K562 (cell line): Measurements from ENCODE around the gene TXNRD1.

Experiments used
- HNRNPK ChIP-seq: fragments of 200-400 bp; formaldehyde crosslinking; IDR thresholded peaks from one replicate; pipeline ENCODE4 v1.6.1; 2018; ENCODE audit warnings: mild to moderate bottlenecking, low read depth, low read length; ENCODE audit not compliant: poor library complexity, severe bottlenecking
- TF ChIP-seq, protein P1 (sequence below): fragments of 450-650 bp; IDR thresholded peaks from 2 replicates; pipeline ENCODE4 v1.6.1; 2016; ENCODE audit warnings: antibody characterized with exemption

- no peak for TF ChIP-seq HNRNPK
- TF ChIP-seq, protein P1, sequence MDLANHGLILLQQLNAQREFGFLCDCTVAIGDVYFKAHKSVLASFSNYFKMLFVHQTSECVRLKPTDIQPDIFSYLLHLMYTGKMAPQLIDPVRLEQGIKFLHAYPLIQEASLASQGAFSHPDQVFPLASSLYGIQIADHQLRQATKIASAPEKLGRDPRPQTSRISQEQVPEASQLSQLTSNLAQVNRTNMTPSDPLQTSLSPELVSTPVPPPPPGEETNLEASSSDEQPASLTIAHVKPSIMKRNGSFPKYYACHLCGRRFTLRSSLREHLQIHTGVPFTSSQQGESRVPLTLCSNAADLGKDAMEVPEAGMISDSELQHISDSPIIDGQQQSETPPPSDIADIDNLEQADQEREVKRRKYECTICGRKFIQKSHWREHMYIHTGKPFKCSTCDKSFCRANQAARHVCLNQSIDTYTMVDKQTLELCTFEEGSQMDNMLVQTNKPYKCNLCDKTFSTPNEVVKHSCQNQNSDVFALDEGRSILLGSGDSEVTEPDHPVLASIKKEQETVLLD, result no peak
Observed at GRCh38 chr12:104288635-104289274, 73.2 kb downstream of the TXNRD1 start.
